Activated CD4-positive, alpha-beta memory T cell treated with anti-CD3 and anti-CD28 coated beads for 36 hours (primary cell): ENCODE measurements around the gene SLC27A5. TPM values are rescaled to one million over a fixed set of nuclear protein-coding genes. Genes with fewer than 3 reads are reported as not detected.
"Not testable (repeated sequence)": the region's sequence is repeated elsewhere in the genome, so short reads cannot be mapped to it uniquely, and the experiment has no call there.

Experiments used
- CTCF ChIA-PET: fragments of 350-600 bp; sonication (Branson Sonifier 250); formaldehyde crosslinking; loops from one replicate; lab custom pipeline; 2021; ENCODE audit warnings: antibody characterized with exemption, inconsistent platforms; lab: Charles Lee
- POLR2A ChIA-PET: fragments of 350-600 bp; sonication (Branson Sonifier 250); formaldehyde crosslinking; loops from one replicate; lab custom pipeline; 2021; ENCODE audit warnings: antibody characterized with exemption; lab: Charles Lee
- DNase-seq: peaks from one replicate; pipeline ENCODE4 v3.0.0-alpha.2; 2020
- H3K27ac Mint-ChIP-seq: one replicate; pipeline ENCODE4 v1.8.0; 2021; ENCODE audit warnings: mixed read lengths
- H3K27me3 Mint-ChIP-seq: one replicate; pipeline ENCODE4 v1.8.0; 2021; ENCODE audit warnings: mixed read lengths
- H3K36me3 Mint-ChIP-seq: one replicate; pipeline ENCODE4 v1.8.0; 2021; ENCODE audit warnings: mixed read lengths
- H3K4me1 Mint-ChIP-seq: one replicate; pipeline ENCODE4 v1.8.0; 2021; ENCODE audit warnings: low read depth, mixed read lengths
- H3K4me3 Mint-ChIP-seq: one replicate; pipeline ENCODE4 v1.8.0; 2021; ENCODE audit warnings: mild to moderate bottlenecking, mixed read lengths
- H3K9me3 Mint-ChIP-seq: one replicate; pipeline ENCODE4 v1.8.0; 2021; ENCODE audit warnings: mixed read lengths
- intact Hi-C: fragments of 100-400 bp; cut with micrococcal nuclease; formaldehyde crosslinking; loops from one replicate; pipeline ENCODE4 v1.15.1; 2023
- total RNA-seq, 2 experiments: library from RNA; stranded (reverse); gene quantifications; one replicate each; pipeline ENCODE4 v1.2.3, GENCODE V29; 2021

SLC27A5 gene
- total RNA-seq, 2 experiments from 2014 or later: 16.7 to 17.0 TPM

- no peak overlapping the region for H3K4me3 Mint-ChIP-seq
- H3K36me3 Mint-ChIP-seq: peaks cover 10% of the 10 kb centered on the region
- ChIA-PET CTCF (no interaction called here), POLR2A (no interaction called here)
- no peak for DNase-seq
- H3K4me1 Mint-ChIP-seq: peaks cover 26% of the 10 kb centered on the region
- intact Hi-C loops: no loop called here
- no peak overlapping the region for H3K27ac Mint-ChIP-seq
- H3K9me3 Mint-ChIP-seq: no peaks in the 10 kb centered on the region
- H3K27me3 Mint-ChIP-seq: no peaks in the 10 kb centered on the region
These were observed 40.1 kb downstream of the SLC27A5 start for GRCh38 chr19:58471736-58472135.

- peaks cover 25% of the 10 kb centered on the region for H3K4me1 Mint-ChIP-seq
- intact Hi-C loops, H3K4me3 Mint-ChIP-seq, CTCF ChIA-PET, H3K27ac Mint-ChIP-seq, POLR2A ChIA-PET, DNase-seq, H3K27me3 Mint-ChIP-seq, H3K9me3 Mint-ChIP-seq: not testable (repeated sequence)
- H3K36me3 Mint-ChIP-seq: peaks cover 10% of the 10 kb centered on the region
These were observed 40.8 kb downstream of the SLC27A5 start for GRCh38 chr19:58470837-58471543.

GRCh38 chr19:58469241-58470013 lies 42.4 kb downstream of the SLC27A5 start:
- Mint-ChIP-seq H3K9me3 (no peaks in the 10 kb centered on the region), H3K36me3 (peaks cover 10% of the 10 kb centered on the region), H3K4me1 (peaks cover 17% of the 10 kb centered on the region), H3K27me3 (no peaks in the 10 kb centered on the region), H3K27ac (no peak overlapping the region), H3K4me3 (peak overlapping the region; percentile 8)
- CTCF ChIA-PET: interaction anchor here (0.6 to 1.2 kb wide), 2 partner anchors 17 to 61 kb away, joined by 3 read pairs; partner anchors contain the start of genes ZNF324B and ZNF584
- POLR2A ChIA-PET: no interaction called here
- intact Hi-C loops: no loop called here
- no peak for DNase-seq

DNA sequence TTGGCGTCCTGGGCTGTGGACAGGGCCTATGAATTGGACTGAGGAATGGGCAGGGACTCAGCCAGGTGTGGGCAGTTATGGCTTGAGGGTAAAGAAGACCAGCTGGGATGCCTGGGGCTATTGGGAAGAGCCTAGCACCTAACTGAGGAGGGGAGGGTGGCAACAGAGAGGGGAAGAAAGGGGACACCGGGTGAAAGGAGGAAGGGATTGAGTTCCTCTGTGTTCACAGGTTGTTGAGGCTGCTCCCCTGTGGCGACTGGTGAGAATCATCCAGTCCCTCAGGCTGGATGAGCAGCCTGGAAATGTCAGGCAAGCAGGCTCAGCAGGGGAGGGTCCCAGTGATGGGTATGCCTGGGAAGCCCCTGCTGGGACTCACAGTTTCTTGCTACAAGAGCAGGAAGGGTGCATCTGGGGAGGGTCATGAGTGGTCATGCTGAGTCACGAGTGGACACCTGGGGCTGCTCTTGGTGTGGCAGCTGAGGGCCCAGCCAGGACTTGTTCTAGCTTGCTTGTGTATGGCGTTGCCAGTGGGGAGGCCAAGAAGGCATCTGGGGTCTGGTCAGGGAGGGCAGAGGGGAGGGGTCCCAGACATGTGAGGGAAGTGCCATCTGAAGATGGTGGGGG lies 43.5 kb downstream of the SLC27A5 start:
- Mint-ChIP-seq H3K4me1 (peaks cover 17% of the 10 kb centered on the region), H3K36me3 (peaks cover 10% of the 10 kb centered on the region), H3K27me3 (no peaks in the 10 kb centered on the region), H3K4me3 (peak overlapping the region; percentile 83), H3K9me3 (no peaks in the 10 kb centered on the region), H3K27ac (no peak overlapping the region)
- DNase-seq: no peak
- ChIA-PET CTCF (interaction anchor here (1.2 kb wide), 1 partner anchor 16 kb away, joined by 3 read pairs; the partner anchor contains the start of gene ZNF324B), POLR2A (interaction anchor here (0.6 kb wide), 1 partner anchor 21 kb away, joined by 3 read pairs; no protein-coding TSS in a partner anchor)
- intact Hi-C loops: no loop called here

- peaks cover 4% of the 10 kb centered on the region for H3K36me3 Mint-ChIP-seq
- intact Hi-C loops: loop anchor here (1.0 to 2.0 kb wide), 5 partner anchors 8 to 188 kb away; partner anchors contain the start of genes TRIM28, ZNF132 and ZNF8
- no peaks in the 10 kb centered on the region for H3K9me3 Mint-ChIP-seq
- H3K27me3 Mint-ChIP-seq: no peaks in the 10 kb centered on the region
- peak; percentile 99 for DNase-seq
- H3K4me3 Mint-ChIP-seq: peak within 1 kb of the TSS; percentile 83
- ChIA-PET POLR2A (interaction anchor here (0.6 to 2.1 kb wide), 4 partner anchors 9 to 162 kb away, joined by 3 to 4 read pairs (median 4); partner anchors contain the start of genes ERVK3-1, ZNF446 and ZNF584), CTCF (no interaction called here)
- H3K4me1 Mint-ChIP-seq: peaks cover 17% of the 10 kb centered on the region
- peak within 1 kb of the TSS; percentile 62 for H3K27ac Mint-ChIP-seq
These were observed 44.8 kb downstream of the SLC27A5 start, which contains the start of gene ZNF324 for GRCh38 chr19:58466760-58467589. TSS of gene ZNF324 (plus strand) at chr19:58467080. CDS start at chr19:58469186, 2,106 bp downstream.

- POLR2A ChIA-PET: interaction anchor here (0.6 to 2.1 kb wide), 4 partner anchors 10 to 161 kb away, joined by 3 to 4 read pairs (median 4); partner anchors contain the start of genes ERVK3-1, ZNF446 and ZNF584
- peaks cover 17% of the 10 kb centered on the region for H3K4me1 Mint-ChIP-seq
- intact Hi-C loops: loop anchor here (2.0 kb wide), 3 partner anchors 33 to 187 kb away; partner anchors contain the start of genes TRIM28 and ZNF8
- no peaks in the 10 kb centered on the region for H3K27me3 Mint-ChIP-seq
- DNase-seq: no peak
- CTCF ChIA-PET: interaction anchor here (0.7 to 1.0 kb wide), 3 partner anchors 13 to 54 kb away, joined by 3 read pairs; no protein-coding TSS in a partner anchor
- H3K36me3 Mint-ChIP-seq: peaks cover 4% of the 10 kb centered on the region
- no peak overlapping the region for H3K27ac Mint-ChIP-seq
- peak overlapping the region; percentile 83 for H3K4me3 Mint-ChIP-seq
- no peaks in the 10 kb centered on the region for H3K9me3 Mint-ChIP-seq
These were observed 45.6 kb downstream of the SLC27A5 start for GRCh38 chr19:58466089-58466759.

DNA sequence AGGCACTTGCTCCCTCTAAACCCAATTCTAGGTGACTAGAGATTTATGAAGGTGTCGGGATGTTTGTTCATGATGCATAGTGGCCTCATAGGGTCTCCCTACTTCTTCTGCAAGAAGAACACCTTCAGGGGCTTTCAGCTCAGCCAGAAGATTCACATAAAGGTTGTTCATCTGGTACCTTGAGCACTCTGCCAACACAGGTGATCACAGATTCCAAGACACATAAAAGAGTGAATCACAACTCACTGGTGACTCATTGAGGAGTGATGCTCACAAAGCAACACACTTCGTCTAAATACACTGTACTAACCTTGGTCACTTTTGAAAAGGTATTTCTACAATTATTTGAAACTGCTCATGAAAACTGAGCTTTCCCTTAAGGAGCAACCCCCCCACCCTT lies 51.8 kb downstream of the SLC27A5 start:
- CTCF ChIA-PET: no interaction called here

GRCh38 chr19:58456111-58456510 lies 55.7 kb downstream of the SLC27A5 start:
- CTCF ChIA-PET: no interaction called here
- Mint-ChIP-seq H3K27me3 (peaks cover 2% of the 10 kb centered on the region), H3K4me3 (no peak overlapping the region), H3K4me1 (peaks cover 10% of the 10 kb centered on the region), H3K9me3 (no peaks in the 10 kb centered on the region), H3K27ac (no peak overlapping the region), H3K36me3 (peaks cover 31% of the 10 kb centered on the region)
- POLR2A ChIA-PET: no interaction called here
- DNase-seq: no peak
- intact Hi-C loops: no loop called here

More for the DNA sequence above, 51.8 kb downstream of the SLC27A5 start:
- no peak for DNase-seq
- Mint-ChIP-seq H3K27me3 (no peaks in the 10 kb centered on the region), H3K9me3 (no peaks in the 10 kb centered on the region), H3K36me3 (peaks cover 22% of the 10 kb centered on the region), H3K4me1 (no peaks in the 10 kb centered on the region), H3K4me3 (no peak overlapping the region), H3K27ac (no peak overlapping the region)
- POLR2A ChIA-PET: interaction anchor here (1.5 kb wide), 1 partner anchor 15 kb away, joined by 3 read pairs; no protein-coding TSS in a partner anchor
- intact Hi-C loops: no loop called here

DNA sequence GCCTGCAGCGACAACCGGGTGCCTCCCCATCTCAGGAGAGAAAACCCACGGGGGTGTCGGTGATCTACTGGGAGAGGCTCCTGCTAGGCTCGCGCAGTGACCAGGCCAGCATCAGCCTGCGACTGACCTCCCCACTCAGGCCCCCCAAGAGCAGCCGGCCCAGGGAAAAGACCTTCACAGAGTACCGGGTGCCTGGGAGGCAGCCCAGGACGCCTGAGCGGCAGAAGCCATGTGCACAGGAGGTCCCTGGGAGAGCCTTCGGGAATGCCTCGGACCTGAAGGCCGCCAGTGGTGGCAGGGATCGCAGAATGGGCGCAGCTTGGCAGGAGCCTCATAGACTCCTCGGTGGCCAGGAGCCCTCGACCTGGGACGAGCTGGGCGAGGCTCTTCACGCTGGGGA lies 56.5 kb downstream of the SLC27A5 start:
- peaks cover 31% of the 10 kb centered on the region for H3K36me3 Mint-ChIP-seq
- H3K27me3 Mint-ChIP-seq: peaks cover 2% of the 10 kb centered on the region
- H3K27ac Mint-ChIP-seq: no peak overlapping the region
- POLR2A ChIA-PET: no interaction called here
- H3K9me3 Mint-ChIP-seq: no peaks in the 10 kb centered on the region
- H3K4me1 Mint-ChIP-seq: peaks cover 17% of the 10 kb centered on the region
- CTCF ChIA-PET: no interaction called here
- no peak overlapping the region for H3K4me3 Mint-ChIP-seq
- intact Hi-C loops: no loop called here
- no peak for DNase-seq

DNA sequence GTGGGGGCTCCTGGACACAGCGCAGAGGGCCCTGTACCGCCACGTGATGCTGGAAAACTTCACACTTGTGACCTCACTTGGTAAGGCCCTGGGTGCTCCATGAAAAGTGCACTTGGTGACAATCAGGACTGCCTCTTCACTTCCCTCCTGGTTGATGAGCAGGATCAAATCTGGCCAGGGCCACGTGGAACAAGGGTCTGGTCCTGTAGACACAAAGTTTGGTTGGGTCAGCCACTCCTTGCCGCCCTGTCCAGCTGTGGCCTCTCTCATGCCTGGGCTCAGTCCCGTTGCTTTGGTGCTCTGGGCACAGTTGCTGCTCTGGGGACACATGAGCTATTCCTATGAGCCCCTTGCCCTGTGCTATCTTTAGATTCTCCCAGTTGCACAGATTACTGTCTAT lies 58.0 kb downstream of the SLC27A5 start:
- Mint-ChIP-seq H3K27me3 (peaks cover 7% of the 10 kb centered on the region), H3K9me3 (peaks cover 13% of the 10 kb centered on the region), H3K36me3 (peaks cover 31% of the 10 kb centered on the region), H3K4me1 (peaks cover 21% of the 10 kb centered on the region), H3K4me3 (no peak overlapping the region), H3K27ac (no peak overlapping the region)
- intact Hi-C loops: no loop called here
- DNase-seq: no peak
- CTCF ChIA-PET: interaction anchor here (0.6 kb wide), 1 partner anchor 12 kb away, joined by 3 read pairs; no protein-coding TSS in a partner anchor
- POLR2A ChIA-PET: no interaction called here
